PC-9 (cell line): ENCODE results near the gene MYO18B. TPM values are rescaled to one million over a fixed set of nuclear protein-coding genes. Genes with fewer than 3 reads are reported as not detected.

ENCODE experiments used
- BruUV-seq: library from RNA; stranded (reverse); fragments of 400-500 nt; replicated peaks from 2 replicates; lab custom pipeline; 2021; lab: Mats Ljungman, UMichigan
- CTCF ChIA-PET: fragments of 300-600 bp; sonication (Branson Sonifier 250); formaldehyde crosslinking; loops from one replicate; lab custom pipeline; 2022; ENCODE audit warnings: antibody characterized with exemption; lab: Charles Lee
- POLR2A ChIA-PET: fragments of 300-600 bp; sonication (Branson Sonifier 250); formaldehyde crosslinking; loops from one replicate; lab custom pipeline; 2022; ENCODE audit warnings: antibody characterized with exemption; ENCODE audit not compliant: unreplicated experiment; lab: Charles Lee
- DNase-seq, 2 experiments: peaks; one replicate each; pipeline versions ENCODE4 v3.0.0 to v3.0.0-alpha.2; 2015 to 2022; ENCODE audit warnings: mixed read lengths in 1 of 2
- H2AFZ ChIP-seq: fragments of 200-600 bp; sonication (generic); 2 replicates; pipeline ENCODE4 v1.8.1; 2017; ENCODE audit warnings: antibody characterized with exemption
- H3F3A ChIP-seq: fragments of 200-600 bp; sonication (generic); 2 replicates; pipeline ENCODE4 v1.8.1; 2017; ENCODE audit warnings: antibody characterized with exemption, mild to moderate bottlenecking, low read depth; ENCODE audit not compliant: insufficient read depth
- H3K27ac ChIP-seq: fragments of 200-600 bp; sonication (generic); 2 replicates; pipeline ENCODE4 v1.6.1; 2016; ENCODE audit warnings: mixed run types
- H3K27me3 ChIP-seq: fragments of 200-600 bp; sonication (generic); 2 replicates; pipeline ENCODE4 v1.6.1; 2016; ENCODE audit warnings: low read depth, mixed run types; ENCODE audit not compliant: insufficient read depth
- H3K36me3 ChIP-seq: fragments of 200-600 bp; sonication (generic); 2 replicates; pipeline ENCODE4 v1.6.1; 2016; ENCODE audit warnings: low read depth, mixed run types
- H3K4me1 ChIP-seq: fragments of 200-600 bp; sonication (generic); replicated peaks from 2 replicates; pipeline ENCODE4 v1.6.1; 2016; ENCODE audit warnings: mixed run types; ENCODE audit not compliant: insufficient read depth
- H3K4me2 ChIP-seq: fragments of 200-600 bp; sonication (generic); 2 replicates; pipeline ENCODE4 v1.6.1; 2017; ENCODE audit warnings: mixed run types
- H3K4me3 ChIP-seq: fragments of 200-600 bp; sonication (generic); 2 replicates; pipeline ENCODE4 v1.6.1; 2016; ENCODE audit warnings: mixed run types
- H3K79me2 ChIP-seq: fragments of 200-600 bp; sonication (generic); 2 replicates; pipeline ENCODE4 v1.6.1; 2017; ENCODE audit warnings: low read depth, mixed run types
- H3K9me2 ChIP-seq: fragments of 200-600 bp; sonication (generic); 2 replicates; pipeline ENCODE4 v1.8.1; 2017; ENCODE audit warnings: mild to moderate bottlenecking; ENCODE audit not compliant: insufficient read depth
- H3K9me3 ChIP-seq: fragments of 200-600 bp; sonication (generic); 2 replicates; pipeline ENCODE4 v1.8.1; 2016; ENCODE audit warnings: low read depth; ENCODE audit not compliant: insufficient read depth
- H4K20me1 ChIP-seq: fragments of 200-600 bp; sonication (generic); 2 replicates; pipeline ENCODE4 v1.8.1; 2017; ENCODE audit not compliant: insufficient read depth
- EZH2 ChIP-seq: fragments of 200-600 bp; sonication (generic); IDR thresholded peaks from 2 replicates; pipeline ENCODE4 v1.8.0; 2017; ENCODE audit warnings: antibody characterized with exemption, low read depth
- intact Hi-C: fragments of 100-400 bp; cut with micrococcal nuclease; formaldehyde crosslinking; loops from one replicate; pipeline ENCODE4 v1.10.0; 2022; ENCODE audit not compliant: unreplicated experiment
- total RNA-seq: library from RNA; stranded (reverse); gene quantifications from 2 replicates; pipeline ENCODE4 v1.2.3, GENCODE V29; 2021
- TF ChIP-seq, protein P1 (sequence below): fragments of 200-600 bp; sonication (generic); conservative IDR thresholded peaks from 2 replicates; pipeline ENCODE4 v1.6.1; 2017; ENCODE audit warnings: mixed run types, antibody characterized with exemption, mild to moderate bottlenecking, moderate library complexity

MYO18B gene
- total RNA-seq, 1 experiment from 2014 or later, result not detected

- Histone ChIP-seq H3K9me3 (no peaks in the 10 kb centered on the region), H3K36me3 (no peaks in the 10 kb centered on the region), H2AFZ (no peak overlapping the region), H3K27me3 (peaks cover 73% of the 10 kb centered on the region), H3K9me2 (no peaks in the 10 kb centered on the region), H3K4me3 (no peak overlapping the region), H3K4me2 (no peak overlapping the region), H4K20me1 (no peaks in the 10 kb centered on the region), H3F3A (no peaks in the 10 kb centered on the region), H3K27ac (no peak overlapping the region), H3K79me2 (no peaks in the 10 kb centered on the region), H3K4me1 (no peaks in the 10 kb centered on the region)
- TF ChIP-seq, protein P1, sequence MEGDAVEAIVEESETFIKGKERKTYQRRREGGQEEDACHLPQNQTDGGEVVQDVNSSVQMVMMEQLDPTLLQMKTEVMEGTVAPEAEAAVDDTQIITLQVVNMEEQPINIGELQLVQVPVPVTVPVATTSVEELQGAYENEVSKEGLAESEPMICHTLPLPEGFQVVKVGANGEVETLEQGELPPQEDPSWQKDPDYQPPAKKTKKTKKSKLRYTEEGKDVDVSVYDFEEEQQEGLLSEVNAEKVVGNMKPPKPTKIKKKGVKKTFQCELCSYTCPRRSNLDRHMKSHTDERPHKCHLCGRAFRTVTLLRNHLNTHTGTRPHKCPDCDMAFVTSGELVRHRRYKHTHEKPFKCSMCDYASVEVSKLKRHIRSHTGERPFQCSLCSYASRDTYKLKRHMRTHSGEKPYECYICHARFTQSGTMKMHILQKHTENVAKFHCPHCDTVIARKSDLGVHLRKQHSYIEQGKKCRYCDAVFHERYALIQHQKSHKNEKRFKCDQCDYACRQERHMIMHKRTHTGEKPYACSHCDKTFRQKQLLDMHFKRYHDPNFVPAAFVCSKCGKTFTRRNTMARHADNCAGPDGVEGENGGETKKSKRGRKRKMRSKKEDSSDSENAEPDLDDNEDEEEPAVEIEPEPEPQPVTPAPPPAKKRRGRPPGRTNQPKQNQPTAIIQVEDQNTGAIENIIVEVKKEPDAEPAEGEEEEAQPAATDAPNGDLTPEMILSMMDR, result no peak
- TF ChIP-seq EZH2, result no peak
- no peak for DNase-seq
- no TSS peak for BruUV-seq
- ChIA-PET CTCF (no interaction called here), POLR2A (no interaction called here)
- intact Hi-C loops, result no loop called here
Observed at GRCh38 chr22:25939384-25939783, 197.4 kb downstream of the MYO18B start.

DNA sequence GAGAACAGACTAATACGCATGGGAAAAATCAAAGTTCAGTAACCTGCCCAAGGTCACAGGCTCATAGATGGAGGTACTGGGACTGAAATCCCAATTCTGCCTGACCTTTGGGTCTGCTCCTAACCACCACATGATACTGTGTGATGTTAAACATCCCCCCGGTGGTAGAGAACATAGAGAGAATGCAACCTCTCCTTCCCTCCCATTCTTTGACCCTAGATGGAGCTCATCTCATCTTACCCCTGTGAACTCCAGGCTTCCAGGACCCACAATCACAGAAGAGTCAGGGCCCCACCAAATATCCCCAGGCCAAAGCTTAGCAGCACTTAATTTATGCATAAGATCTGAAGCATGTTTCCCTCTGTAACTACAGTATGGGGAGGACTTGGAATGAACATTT is 198.5 kb downstream of the MYO18B start:
- TF ChIP-seq EZH2, result no peak
- TF ChIP-seq, protein P1, result no peak
- DNase-seq, result no peak
- CTCF ChIA-PET, result no interaction called here
- Histone ChIP-seq H3K27ac (no peak overlapping the region), H3K4me2 (no peak overlapping the region), H3K4me3 (no peak overlapping the region), H3K27me3 (peaks cover 73% of the 10 kb centered on the region), H3F3A (no peaks in the 10 kb centered on the region), H3K9me2 (no peaks in the 10 kb centered on the region), H2AFZ (no peak overlapping the region), H3K9me3 (no peaks in the 10 kb centered on the region), H3K36me3 (no peaks in the 10 kb centered on the region), H3K79me2 (no peaks in the 10 kb centered on the region), H3K4me1 (no peaks in the 10 kb centered on the region), H4K20me1 (no peaks in the 10 kb centered on the region)
- no TSS peak for BruUV-seq
- intact Hi-C loops, result no loop called here
- POLR2A ChIA-PET, result no interaction called here

GRCh38 chr22:25941365-25941960 is 199.5 kb downstream of the MYO18B start:
- H3K79me2 ChIP-seq, result no peaks in the 10 kb centered on the region
- intact Hi-C loops, result no loop called here
- CTCF ChIA-PET, result no interaction called here
- POLR2A ChIA-PET, result no interaction called here
- H3K36me3 ChIP-seq, result no peaks in the 10 kb centered on the region
- TF ChIP-seq, protein P1, result no peak
- TF ChIP-seq EZH2, result no peak
- no peak overlapping the region for H3K4me3 ChIP-seq
- no peak overlapping the region for H2AFZ ChIP-seq
- peaks cover 69% of the 10 kb centered on the region for H3K27me3 ChIP-seq
- H4K20me1 ChIP-seq, result no peaks in the 10 kb centered on the region
- DNase-seq, result no peak
- no peaks in the 10 kb centered on the region for H3K9me3 ChIP-seq
- H3K4me2 ChIP-seq, result no peak overlapping the region
- no TSS peak for BruUV-seq
- H3K4me1 ChIP-seq, result no peaks in the 10 kb centered on the region
- no peaks in the 10 kb centered on the region for H3K9me2 ChIP-seq
- no peak overlapping the region for H3K27ac ChIP-seq
- H3F3A ChIP-seq, result no peaks in the 10 kb centered on the region
